ENCODE measurements around the gene PDE4B. TPM values are rescaled to one million over a fixed set of nuclear protein-coding genes. Genes with fewer than 3 reads are reported as not detected.
"Not testable (repeated sequence)": the region's sequence is repeated elsewhere in the genome, so short reads cannot be mapped to it uniquely, and the experiment has no call there.

PDE4B gene
- total RNA-seq, 1 experiment from 2014 or later = 1.4 TPM

DNA sequence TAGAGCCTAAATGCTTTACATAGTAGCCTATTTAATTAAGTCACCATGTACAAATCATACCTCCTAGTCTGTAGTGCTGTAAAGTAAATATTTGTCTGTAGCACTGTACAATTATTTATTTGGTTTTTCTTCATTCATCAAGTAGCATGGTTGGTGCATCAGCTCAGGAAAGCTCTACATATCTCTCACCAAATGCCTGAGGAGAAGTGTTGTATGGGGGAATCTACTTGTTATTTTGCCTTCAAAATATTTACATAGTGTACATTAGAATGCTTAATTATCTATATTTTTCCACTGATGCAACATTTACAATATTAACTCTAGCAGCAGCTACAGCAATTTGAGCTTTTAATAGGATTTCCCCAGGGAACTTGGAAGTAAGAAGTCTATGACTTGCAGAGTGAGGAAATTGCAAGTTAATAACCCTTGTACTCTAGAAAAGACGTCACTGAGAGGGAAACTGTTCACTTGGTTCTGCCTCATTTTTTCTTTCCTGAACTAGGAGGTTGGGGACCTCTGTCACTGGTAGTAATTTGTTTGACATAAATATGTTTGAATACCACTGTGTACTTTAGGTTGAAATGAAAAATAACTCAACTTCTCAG is 207.4 kb downstream of the PDE4B start:
- no peaks in the 10 kb centered on the region for H3F3A ChIP-seq (ENCODE audit: low read length, unreplicated experiment)
- POLR2A ChIA-PET (ENCODE audit: unreplicated experiment) = no interaction called here
- intact Hi-C loops (cut with micrococcal nuclease) = no loop called here
- BruUV-seq (replicated peaks) = no TSS peak
- no peak for ATAC-seq
- no peak overlapping the region for H3K27ac ChIP-seq (ENCODE audit: low read length)
- CTCF ChIA-PET = no interaction called here
- no peak overlapping the region for H2AFZ ChIP-seq (ENCODE audit: low read length)
- no peaks in the 10 kb centered on the region for H4K20me1 ChIP-seq (ENCODE audit: low read length)
- no peak overlapping the region for H3K4me2 ChIP-seq (ENCODE audit: low read length)
- H3K79me2 ChIP-seq (ENCODE audit: low read length) = no peaks in the 10 kb centered on the region
- no peaks in the 10 kb centered on the region for H3K36me3 ChIP-seq (ENCODE audit: low read depth, low read length)
- no peaks in the 10 kb centered on the region for H3K4me1 ChIP-seq (ENCODE audit: insufficient read depth, low read length)
- no peak for DNase-seq
- H3K27me3 ChIP-seq (ENCODE audit: low read length) = peaks cover 69% of the 10 kb centered on the region
- H3K9ac ChIP-seq (ENCODE audit: low read length) = no peak overlapping the region
- TF ChIP-seq, protein P1, sequence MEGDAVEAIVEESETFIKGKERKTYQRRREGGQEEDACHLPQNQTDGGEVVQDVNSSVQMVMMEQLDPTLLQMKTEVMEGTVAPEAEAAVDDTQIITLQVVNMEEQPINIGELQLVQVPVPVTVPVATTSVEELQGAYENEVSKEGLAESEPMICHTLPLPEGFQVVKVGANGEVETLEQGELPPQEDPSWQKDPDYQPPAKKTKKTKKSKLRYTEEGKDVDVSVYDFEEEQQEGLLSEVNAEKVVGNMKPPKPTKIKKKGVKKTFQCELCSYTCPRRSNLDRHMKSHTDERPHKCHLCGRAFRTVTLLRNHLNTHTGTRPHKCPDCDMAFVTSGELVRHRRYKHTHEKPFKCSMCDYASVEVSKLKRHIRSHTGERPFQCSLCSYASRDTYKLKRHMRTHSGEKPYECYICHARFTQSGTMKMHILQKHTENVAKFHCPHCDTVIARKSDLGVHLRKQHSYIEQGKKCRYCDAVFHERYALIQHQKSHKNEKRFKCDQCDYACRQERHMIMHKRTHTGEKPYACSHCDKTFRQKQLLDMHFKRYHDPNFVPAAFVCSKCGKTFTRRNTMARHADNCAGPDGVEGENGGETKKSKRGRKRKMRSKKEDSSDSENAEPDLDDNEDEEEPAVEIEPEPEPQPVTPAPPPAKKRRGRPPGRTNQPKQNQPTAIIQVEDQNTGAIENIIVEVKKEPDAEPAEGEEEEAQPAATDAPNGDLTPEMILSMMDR (conservative IDR thresholded peaks at IDR 0.05; ENCODE audit: low read depth, low read length) = no peak
- no peak for TF ChIP-seq EZH2phosphoT487 (IDR thresholded peaks at IDR 0.05; ENCODE audit: borderline replicate concordance, low read length)
- no peak for TF ChIP-seq EZH2 (IDR thresholded peaks at IDR 0.05; ENCODE audit: low read length, unreplicated experiment)
- H3K9me3 ChIP-seq (ENCODE audit: low read length) = no peaks in the 10 kb centered on the region
- H3K4me3 ChIP-seq (ENCODE audit: low read length) = no peak overlapping the region
- H3K9me2 ChIP-seq (replicated peaks; ENCODE audit: low read length) = no peaks in the 10 kb centered on the region

DNA sequence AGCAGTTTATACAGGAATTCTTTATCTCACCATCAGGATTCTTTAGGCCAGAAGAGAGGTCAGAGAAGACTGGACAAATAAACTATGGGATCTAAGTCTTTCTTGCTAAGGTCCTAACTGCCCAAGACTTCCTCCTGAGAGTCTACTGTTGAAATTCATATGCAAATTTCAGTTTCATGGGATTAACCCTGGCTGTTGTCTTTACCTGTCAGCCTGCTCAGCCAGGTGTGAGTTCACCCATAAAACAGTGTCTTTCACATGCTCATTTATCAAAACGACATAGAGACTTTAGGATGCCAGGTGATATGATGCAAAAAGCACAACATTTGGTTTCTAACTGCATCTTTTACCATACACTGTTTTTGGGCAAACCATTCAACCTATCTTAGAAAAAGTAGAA is 211.0 kb downstream of the PDE4B start:
- BruUV-seq (replicated peaks) = no TSS peak
- Histone ChIP-seq H3K79me2 (ENCODE audit: low read length) (no peaks in the 10 kb centered on the region), H3F3A (ENCODE audit: low read length, unreplicated experiment) (no peaks in the 10 kb centered on the region), H2AFZ (ENCODE audit: low read length) (no peak overlapping the region), H3K36me3 (ENCODE audit: low read depth, low read length) (no peaks in the 10 kb centered on the region), H3K4me1 (ENCODE audit: insufficient read depth, low read length) (no peaks in the 10 kb centered on the region), H3K27ac (ENCODE audit: low read length) (no peak overlapping the region), H3K9me2 (replicated peaks; ENCODE audit: low read length) (no peaks in the 10 kb centered on the region), H3K4me3 (ENCODE audit: low read length) (no peak overlapping the region), H3K4me2 (ENCODE audit: low read length) (no peak overlapping the region), H3K9ac (ENCODE audit: low read length) (no peak overlapping the region), H3K27me3 (ENCODE audit: low read length) (peaks cover 65% of the 10 kb centered on the region), H4K20me1 (ENCODE audit: low read length) (no peaks in the 10 kb centered on the region), H3K9me3 (ENCODE audit: low read length) (no peaks in the 10 kb centered on the region)
- TF ChIP-seq EZH2 (IDR thresholded peaks at IDR 0.05; ENCODE audit: low read length, unreplicated experiment) = no peak
- TF ChIP-seq EZH2phosphoT487 (IDR thresholded peaks at IDR 0.05; ENCODE audit: borderline replicate concordance, low read length) = no peak
- TF ChIP-seq, protein P1 (conservative IDR thresholded peaks at IDR 0.05; ENCODE audit: low read depth, low read length) = no peak
- ChIA-PET CTCF (no interaction called here), POLR2A (ENCODE audit: unreplicated experiment) (no interaction called here)
- intact Hi-C loops (cut with micrococcal nuclease) = no loop called here
- ATAC-seq (no peak), DNase-seq (no peak)

DNA sequence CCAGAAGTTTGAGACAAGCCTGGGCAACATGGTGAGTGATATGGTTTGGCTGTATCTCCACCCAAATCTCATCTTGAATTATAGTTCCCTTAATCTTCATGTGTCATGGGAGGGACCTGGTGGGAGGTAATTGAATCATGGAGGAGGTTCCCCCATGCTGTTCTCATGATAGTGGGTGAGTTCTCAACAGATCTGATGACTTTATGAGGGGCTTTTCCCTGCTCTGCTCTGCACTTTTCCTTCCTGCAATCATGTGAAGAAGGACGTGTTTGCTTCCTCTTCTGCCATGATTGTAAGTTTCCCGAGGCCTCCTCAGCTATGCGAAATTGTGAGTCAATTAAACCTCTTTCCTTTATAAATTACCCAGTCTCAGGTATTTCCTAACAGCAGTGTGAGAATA is 213.8 kb downstream of the PDE4B start:
- H3K9me2 ChIP-seq (replicated peaks; ENCODE audit: low read length); H3K4me1 ChIP-seq (ENCODE audit: insufficient read depth, low read length); BruUV-seq (replicated peaks); H2AFZ ChIP-seq (ENCODE audit: low read length); H3K9me3 ChIP-seq (ENCODE audit: low read length); POLR2A ChIA-PET (ENCODE audit: unreplicated experiment); intact Hi-C loops (cut with micrococcal nuclease); H3K9ac ChIP-seq (ENCODE audit: low read length); H3K4me2 ChIP-seq (ENCODE audit: low read length); H4K20me1 ChIP-seq (ENCODE audit: low read length); DNase-seq; H3K27ac ChIP-seq (ENCODE audit: low read length); H3K36me3 ChIP-seq (ENCODE audit: low read depth, low read length); H3K4me3 ChIP-seq (ENCODE audit: low read length); H3K79me2 ChIP-seq (ENCODE audit: low read length); CTCF ChIA-PET; ATAC-seq; H3F3A ChIP-seq (ENCODE audit: low read length, unreplicated experiment): not testable (repeated sequence)
- peaks cover 51% of the 10 kb centered on the region for H3K27me3 ChIP-seq (ENCODE audit: low read length)

All from PC-3 (cell line).